ENCODE measurements around the gene CCDC197. TPM values are rescaled to one million over a fixed set of nuclear protein-coding genes. Genes with fewer than 3 reads are reported as not detected.

CCDC197 gene
- total RNA-seq = not detected

DNA sequence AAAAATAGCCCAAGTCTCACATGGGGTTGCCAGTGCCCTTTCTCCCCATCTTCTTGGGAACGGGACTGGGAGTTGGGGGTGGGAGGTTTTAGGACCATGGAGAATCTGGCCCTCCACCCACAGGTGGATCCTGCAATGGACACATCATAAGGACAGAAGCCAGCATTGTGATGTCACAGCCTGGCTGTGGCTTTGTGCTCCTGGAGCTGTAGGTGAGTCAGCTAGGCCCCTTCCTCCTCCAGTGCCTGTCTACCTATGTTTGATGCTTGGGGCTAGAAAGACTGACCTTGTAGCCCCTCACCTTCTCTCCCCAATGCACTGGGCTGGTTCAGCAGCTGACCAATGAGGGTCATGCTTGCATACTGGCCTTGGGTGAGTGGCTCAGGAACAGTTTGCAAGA lies at the start of gene CCDC197:
CCDC197 (plus strand) TSS at position 220 of the 400 bp plus-strand sequence. CDS start 831 bp downstream, outside the sequence.
- TF ChIP-seq, protein P1, sequence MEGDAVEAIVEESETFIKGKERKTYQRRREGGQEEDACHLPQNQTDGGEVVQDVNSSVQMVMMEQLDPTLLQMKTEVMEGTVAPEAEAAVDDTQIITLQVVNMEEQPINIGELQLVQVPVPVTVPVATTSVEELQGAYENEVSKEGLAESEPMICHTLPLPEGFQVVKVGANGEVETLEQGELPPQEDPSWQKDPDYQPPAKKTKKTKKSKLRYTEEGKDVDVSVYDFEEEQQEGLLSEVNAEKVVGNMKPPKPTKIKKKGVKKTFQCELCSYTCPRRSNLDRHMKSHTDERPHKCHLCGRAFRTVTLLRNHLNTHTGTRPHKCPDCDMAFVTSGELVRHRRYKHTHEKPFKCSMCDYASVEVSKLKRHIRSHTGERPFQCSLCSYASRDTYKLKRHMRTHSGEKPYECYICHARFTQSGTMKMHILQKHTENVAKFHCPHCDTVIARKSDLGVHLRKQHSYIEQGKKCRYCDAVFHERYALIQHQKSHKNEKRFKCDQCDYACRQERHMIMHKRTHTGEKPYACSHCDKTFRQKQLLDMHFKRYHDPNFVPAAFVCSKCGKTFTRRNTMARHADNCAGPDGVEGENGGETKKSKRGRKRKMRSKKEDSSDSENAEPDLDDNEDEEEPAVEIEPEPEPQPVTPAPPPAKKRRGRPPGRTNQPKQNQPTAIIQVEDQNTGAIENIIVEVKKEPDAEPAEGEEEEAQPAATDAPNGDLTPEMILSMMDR (IDR thresholded peaks at IDR 0.05) = no peak
- TF ChIP-seq POLR2A (IDR thresholded peaks at IDR 0.05) = no peak
- ATAC-seq = no peak
- Histone ChIP-seq H3K4me1 (no peaks in the 10 kb centered on the region), H3K4me3 (no peak within 1 kb of the TSS), H3K27ac (no peak within 1 kb of the TSS), H3K27me3 (no peaks in the 10 kb centered on the region), H3K9me3 (no peaks in the 10 kb centered on the region), H3K36me3 (replicated peaks in 1 of 2; ENCODE audit: insufficient read depth in 1 of 2, low read depth in 2 of 2) (no peaks in the 10 kb centered on the region)
- 40 to 75% methylated on average over 1 of the region's 1 CpG for WGBS, 2 donors
- intact Hi-C loops (cut with DNase I) = no loop called here
- no peak for DNase-seq

- Histone ChIP-seq H3K4me1 (peaks cover 37% of the 10 kb centered on the region), H3K4me3 (no peak overlapping the region), H3K9me3 (no peaks in the 10 kb centered on the region), H3K27me3 (no peaks in the 10 kb centered on the region), H3K36me3 (replicated peaks in 1 of 2; ENCODE audit: insufficient read depth in 1 of 2, low read depth in 2 of 2) (no peaks in the 10 kb centered on the region), H3K27ac (no peak overlapping the region)
- TF ChIP-seq POLR2A (IDR thresholded peaks at IDR 0.05) = no peak
- TF ChIP-seq, protein P1 (IDR thresholded peaks at IDR 0.05) = no peak
- WGBS, 2 donors = 88 to 92% methylated on average over 5 to 13 of the region's 13 CpGs
- ATAC-seq (no peak), DNase-seq (no peak)
- intact Hi-C loops (cut with DNase I) = no loop called here
Measured at GRCh38 chr14:93949511-93950075, 47.5 kb upstream of the CCDC197 start.

- H3K4me3 ChIP-seq = no peak overlapping the region
- intact Hi-C loops (cut with DNase I) = no loop called here
- H3K4me1 ChIP-seq = peaks cover 32% of the 10 kb centered on the region
- no peak overlapping the region for H3K27ac ChIP-seq
- H3K27me3 ChIP-seq = no peaks in the 10 kb centered on the region
- H3K36me3 ChIP-seq (replicated peaks in 1 of 2; ENCODE audit: insufficient read depth in 1 of 2, low read depth in 2 of 2) = no peaks in the 10 kb centered on the region
- DNase-seq (no peak), ATAC-seq (no peak)
- H3K9me3 ChIP-seq = no peaks in the 10 kb centered on the region
- TF ChIP-seq POLR2A (IDR thresholded peaks at IDR 0.05) = no peak
- WGBS, 2 donors = 86 to 87% methylated on average over 16 to 20 of the region's 20 CpGs
Measured at GRCh38 chr14:93950948-93951634, 46.0 kb upstream of the CCDC197 start.

DNA sequence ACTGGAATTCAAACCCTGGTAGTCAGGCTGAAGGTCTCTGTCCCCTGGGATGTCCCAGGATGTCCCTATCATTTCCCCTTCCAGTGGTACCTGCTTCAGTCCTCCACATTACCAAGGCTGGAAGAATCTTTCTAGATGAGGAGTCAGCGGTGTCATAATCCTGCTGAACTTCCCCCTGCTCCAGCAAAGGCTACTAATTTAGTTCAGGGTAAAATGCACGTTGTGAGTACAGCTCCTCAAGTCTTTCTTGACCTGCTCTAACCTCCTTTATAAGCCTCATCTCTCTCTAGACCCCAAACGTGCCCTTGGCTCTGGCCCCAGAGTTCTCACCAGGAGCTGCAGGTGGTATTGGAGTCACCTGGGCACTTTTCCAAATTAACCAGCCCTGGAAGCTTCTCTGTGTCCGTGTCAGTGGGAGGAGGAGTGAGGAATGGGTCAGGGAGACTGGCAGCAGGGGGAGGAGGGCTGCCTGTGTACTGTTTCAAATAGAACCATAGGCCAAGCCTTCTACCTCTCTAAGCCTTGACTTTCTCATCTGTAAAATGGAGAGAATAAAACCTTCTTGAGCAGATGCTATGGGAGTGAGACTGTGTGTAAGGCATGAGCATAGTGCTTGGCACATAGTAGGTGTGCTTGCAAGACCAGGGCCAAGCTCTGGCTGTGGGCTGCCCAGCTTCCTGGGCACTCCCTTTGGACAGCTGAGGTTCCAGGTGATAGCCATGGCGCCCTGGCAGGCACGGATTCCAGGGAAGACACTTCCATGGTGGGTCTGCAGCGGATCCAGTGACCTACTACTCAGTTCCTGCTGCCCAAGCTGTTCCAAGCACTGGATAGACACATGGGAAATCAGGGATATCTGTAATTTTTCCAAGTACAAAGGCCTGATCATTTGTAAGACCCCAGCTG lies 45.2 kb upstream of the CCDC197 start:
- H3K4me1 ChIP-seq = peaks cover 24% of the 10 kb centered on the region
- ATAC-seq (no peak), DNase-seq (no peak)
- no peak for TF ChIP-seq POLR2A (IDR thresholded peaks at IDR 0.05)
- TF ChIP-seq, protein P1 (IDR thresholded peaks at IDR 0.05) = no peak
- no peak overlapping the region for H3K4me3 ChIP-seq
- intact Hi-C loops (cut with DNase I) = no loop called here
- no peaks in the 10 kb centered on the region for H3K9me3 ChIP-seq
- no peaks in the 10 kb centered on the region for H3K36me3 ChIP-seq (replicated peaks in 1 of 2; ENCODE audit: insufficient read depth in 1 of 2, low read depth in 2 of 2)
- H3K27ac ChIP-seq = no peak overlapping the region
- 29 to 64% methylated on average over 4 to 7 of the region's 7 CpGs for WGBS, 2 donors
- no peaks in the 10 kb centered on the region for H3K27me3 ChIP-seq

GRCh38 chr14:93952829-93953228 lies 44.3 kb upstream of the CCDC197 start:
- intact Hi-C loops (cut with DNase I) = no loop called here
- DNase-seq (no peak), ATAC-seq (no peak)
- WGBS, 2 donors = 80 to 85% methylated on average over 3 of the region's 3 CpGs
- peaks cover 20% of the 10 kb centered on the region for H3K4me1 ChIP-seq
- TF ChIP-seq, protein P1 (IDR thresholded peaks at IDR 0.05) = no peak
- no peak for TF ChIP-seq POLR2A (IDR thresholded peaks at IDR 0.05)
- no peak overlapping the region for H3K27ac ChIP-seq
- no peak overlapping the region for H3K4me3 ChIP-seq
- H3K36me3 ChIP-seq (replicated peaks in 1 of 2; ENCODE audit: insufficient read depth in 1 of 2, low read depth in 2 of 2) = no peaks in the 10 kb centered on the region
- no peaks in the 10 kb centered on the region for H3K9me3 ChIP-seq
- H3K27me3 ChIP-seq = no peaks in the 10 kb centered on the region

Data from body of pancreas (tissue), 4 donors.